Suprapubic skin (tissue), 4 donors: ENCODE measurements around the gene PLA2G2F. TPM values are rescaled to one million over a fixed set of nuclear protein-coding genes. Genes with fewer than 3 reads are reported as not detected.

ENCODE experiments used
- DNase-seq, 2 donors: peaks; one replicate each; pipeline ENCODE4 v3.0.0-alpha.2; 2019; ENCODE audit warnings: low spot score in 2 of 2
- H3K27ac ChIP-seq: fragments of 200-600 bp; sonication (generic); one replicate; pipeline ENCODE4 v1.5.1; 2019
- H3K27me3 ChIP-seq: fragments of 200-600 bp; sonication (generic); one replicate; pipeline ENCODE4 v1.5.1; 2019
- H3K36me3 ChIP-seq: fragments of 200-600 bp; sonication (generic); one replicate; pipeline ENCODE4 v1.5.1; 2019
- H3K4me1 ChIP-seq: fragments of 200-600 bp; sonication (generic); one replicate; pipeline ENCODE4 v1.5.1; 2019
- H3K4me3 ChIP-seq: fragments of 200-600 bp; sonication (generic); one replicate; pipeline ENCODE4 v1.5.1; 2019; ENCODE audit warnings: mild to moderate bottlenecking
- H3K9me3 ChIP-seq: fragments of 200-600 bp; sonication (generic); one replicate; pipeline ENCODE4 v1.5.1; 2019
- EP300 ChIP-seq: sonication (generic); formaldehyde crosslinking; IDR thresholded peaks from one replicate; pipeline ENCODE4 v1.6.1; 2017; ENCODE audit warnings: antibody characterized with exemption
- POLR2A ChIP-seq, 2 donors: fragments of 450-650 bp; IDR thresholded peaks; one replicate each; pipeline ENCODE4 v1.6.1; 2017; ENCODE audit warnings: antibody characterized with exemption in 2 of 2, mild to moderate bottlenecking in 2 of 2, moderate library complexity in 2 of 2
- POLR2AphosphoS5 ChIP-seq, 3 donors: sonication (generic); formaldehyde crosslinking; IDR thresholded peaks; one replicate each; pipeline ENCODE4 v1.6.1; 2017; ENCODE audit warnings: antibody characterized with exemption in 3 of 3
- WGBS: methylation state at CpG from one replicate; pipeline ENCODE4 v1.1.5; 2018; 5-methylcytosine and 5-hydroxymethylcytosine counted together
- total RNA-seq, 4 donors: library from RNA; depleted of rRNA; stranded (reverse); fragments of >200 nt; gene quantifications; one replicate each; pipeline ENCODE4 v1.1.0, GENCODE V29; 2016
- TF ChIP-seq, protein P1 (sequence below), 2 donors: fragments of 200-600 bp in 1 of 2; fragments of 450-650 bp in 1 of 2; sonication (generic) in 1 of 2; IDR thresholded peaks; one replicate each; pipeline ENCODE4 v1.5.1; 2016 to 2019; ENCODE audit warnings: antibody characterized with exemption in 2 of 2, mild to moderate bottlenecking in 1 of 2, moderate library complexity in 1 of 2

PLA2G2F gene
- total RNA-seq, 4 donors from 2014 or later: 11.9 to 33.8 (median 16.7) TPM

DNA sequence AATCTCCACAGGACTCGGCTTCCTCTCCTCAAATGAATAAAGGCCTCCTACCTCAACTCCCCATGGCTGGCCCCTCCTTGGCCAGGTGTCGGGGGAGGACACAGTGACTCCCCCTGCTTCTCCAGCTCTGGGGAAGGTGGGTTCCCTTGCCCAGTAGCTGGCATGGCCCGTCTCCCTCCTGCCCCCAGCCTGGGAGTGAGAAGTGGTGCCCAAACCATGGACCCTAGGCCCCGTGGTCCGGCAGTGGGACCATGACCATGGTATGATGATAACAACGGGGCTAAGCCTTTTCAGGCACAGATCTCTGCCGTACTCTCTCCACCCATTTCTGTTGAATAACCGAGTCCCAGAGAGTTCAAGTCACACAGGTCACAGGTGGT lies 11.2 kb downstream of the PLA2G2F start:
- H3K9me3 ChIP-seq: no peaks in the 10 kb centered on the region
- no peak overlapping the region for H3K4me3 ChIP-seq
- no peaks in the 10 kb centered on the region for H3K36me3 ChIP-seq
- H3K27ac ChIP-seq: no peak overlapping the region
- 92% methylated on average over 7 of the region's 8 CpGs for WGBS
- H3K4me1 ChIP-seq: peaks cover 29% of the 10 kb centered on the region
- DNase-seq: peak in 1 of 2 donors; percentile 44
- no peak for TF ChIP-seq POLR2A (IDR thresholded peaks at IDR 0.05)
- no peak for TF ChIP-seq EP300
- TF ChIP-seq, protein P1, sequence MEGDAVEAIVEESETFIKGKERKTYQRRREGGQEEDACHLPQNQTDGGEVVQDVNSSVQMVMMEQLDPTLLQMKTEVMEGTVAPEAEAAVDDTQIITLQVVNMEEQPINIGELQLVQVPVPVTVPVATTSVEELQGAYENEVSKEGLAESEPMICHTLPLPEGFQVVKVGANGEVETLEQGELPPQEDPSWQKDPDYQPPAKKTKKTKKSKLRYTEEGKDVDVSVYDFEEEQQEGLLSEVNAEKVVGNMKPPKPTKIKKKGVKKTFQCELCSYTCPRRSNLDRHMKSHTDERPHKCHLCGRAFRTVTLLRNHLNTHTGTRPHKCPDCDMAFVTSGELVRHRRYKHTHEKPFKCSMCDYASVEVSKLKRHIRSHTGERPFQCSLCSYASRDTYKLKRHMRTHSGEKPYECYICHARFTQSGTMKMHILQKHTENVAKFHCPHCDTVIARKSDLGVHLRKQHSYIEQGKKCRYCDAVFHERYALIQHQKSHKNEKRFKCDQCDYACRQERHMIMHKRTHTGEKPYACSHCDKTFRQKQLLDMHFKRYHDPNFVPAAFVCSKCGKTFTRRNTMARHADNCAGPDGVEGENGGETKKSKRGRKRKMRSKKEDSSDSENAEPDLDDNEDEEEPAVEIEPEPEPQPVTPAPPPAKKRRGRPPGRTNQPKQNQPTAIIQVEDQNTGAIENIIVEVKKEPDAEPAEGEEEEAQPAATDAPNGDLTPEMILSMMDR (IDR thresholded peaks at IDR 0.05): no peak
- no peak for TF ChIP-seq POLR2AphosphoS5 (IDR thresholded peaks at IDR 0.05)
- no peaks in the 10 kb centered on the region for H3K27me3 ChIP-seq

DNA sequence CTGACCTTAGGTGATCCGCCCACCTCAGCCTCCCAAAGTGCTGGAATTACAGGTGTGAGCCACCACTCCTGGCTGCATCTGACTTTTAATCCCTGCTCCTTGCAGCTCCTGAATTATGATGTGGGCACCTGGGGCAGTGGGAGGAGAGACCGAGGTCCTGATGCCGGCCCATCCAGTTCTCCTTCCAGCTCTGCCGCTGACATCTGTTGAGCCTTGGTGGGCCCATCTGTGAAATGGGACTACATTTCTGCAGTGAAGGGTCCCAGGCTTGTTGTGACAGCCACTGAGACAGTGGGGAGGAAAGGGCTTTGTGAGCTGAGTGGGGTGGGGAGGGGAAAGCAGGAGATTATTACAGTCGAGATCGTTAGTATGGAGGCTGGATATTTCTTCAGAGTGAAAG lies 11.8 kb downstream of the PLA2G2F start:
- no peaks in the 10 kb centered on the region for H3K9me3 ChIP-seq
- peaks cover 29% of the 10 kb centered on the region for H3K4me1 ChIP-seq
- TF ChIP-seq EP300 (no peak), POLR2AphosphoS5 (IDR thresholded peaks at IDR 0.05) (no peak), POLR2A (IDR thresholded peaks at IDR 0.05) (no peak)
- TF ChIP-seq, protein P1 (IDR thresholded peaks at IDR 0.05): no peak
- no peak overlapping the region for H3K27ac ChIP-seq
- peak in 1 of 2 donors; percentile 48 for DNase-seq
- H3K36me3 ChIP-seq: no peaks in the 10 kb centered on the region
- H3K4me3 ChIP-seq: no peak overlapping the region
- H3K27me3 ChIP-seq: no peaks in the 10 kb centered on the region
- 87% methylated on average over 6 of the region's 6 CpGs for WGBS

DNA sequence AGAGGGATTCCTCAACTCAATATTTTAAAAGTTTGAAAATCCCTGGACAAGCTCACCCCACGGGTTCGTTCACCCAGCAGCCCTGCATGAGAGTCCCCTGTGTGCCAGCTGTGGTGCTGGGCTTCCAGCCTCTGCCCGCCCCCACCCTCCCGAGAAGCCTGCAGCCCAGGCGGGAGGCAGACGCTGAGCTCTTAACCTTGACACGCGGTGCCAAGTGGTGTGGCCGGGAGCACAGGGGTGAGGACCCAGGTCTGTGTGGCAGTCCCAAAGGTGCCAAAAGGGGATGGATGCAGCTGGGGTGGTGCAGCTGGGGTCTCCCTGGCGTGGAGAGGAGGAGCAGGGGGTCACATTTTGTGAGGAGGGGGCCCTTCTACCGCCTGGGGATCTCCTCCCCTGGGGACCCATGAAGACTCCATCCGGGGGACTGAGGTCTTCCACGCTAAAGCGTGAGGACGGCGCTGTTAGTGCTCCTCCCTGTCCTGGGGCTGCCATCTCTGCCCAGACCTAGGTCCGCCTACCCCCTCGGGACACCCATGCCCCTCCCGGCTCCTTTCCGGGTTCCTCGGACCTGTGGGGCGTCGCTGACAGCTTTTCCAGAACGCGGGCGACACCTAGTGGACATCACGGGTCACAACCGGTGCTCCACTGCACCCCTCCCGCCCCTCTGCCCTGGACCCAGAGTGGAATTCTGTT lies 12.9 kb downstream of the PLA2G2F start:
- Histone ChIP-seq H3K4me1 (peaks cover 27% of the 10 kb centered on the region), H3K36me3 (no peaks in the 10 kb centered on the region), H3K4me3 (peak overlapping the region; percentile 43), H3K27ac (peak overlapping the region; percentile 76), H3K27me3 (no peaks in the 10 kb centered on the region), H3K9me3 (no peaks in the 10 kb centered on the region)
- TF ChIP-seq POLR2A (IDR thresholded peaks at IDR 0.05): no peak
- TF ChIP-seq, protein P1 (IDR thresholded peaks at IDR 0.05): peak; percentile 83 to 95
- TF ChIP-seq POLR2AphosphoS5 (IDR thresholded peaks at IDR 0.05): peak in 1 of 3 donors; percentile 20
- peak; percentile 94 to 95 for DNase-seq
- 5% methylated on average over 21 of the region's 29 CpGs for WGBS

DNA sequence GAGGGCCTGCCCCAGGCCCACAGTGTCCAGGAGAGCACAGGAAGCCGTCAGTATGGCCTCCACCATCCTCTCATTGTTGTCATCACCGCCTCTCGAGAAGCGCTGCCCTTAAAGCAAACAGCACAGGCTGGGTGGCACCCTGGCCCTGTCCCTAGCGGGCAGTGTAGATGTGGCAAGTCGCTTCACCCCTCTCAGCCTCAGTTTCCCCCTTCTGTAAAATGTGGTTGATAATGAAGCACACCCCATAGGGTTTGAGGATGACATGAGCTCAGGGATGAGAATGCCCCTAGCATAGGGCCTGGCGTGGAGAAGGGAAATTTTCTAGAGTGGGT lies 13.4 kb downstream of the PLA2G2F start:
- peaks cover 25% of the 10 kb centered on the region for H3K4me1 ChIP-seq
- H3K27ac ChIP-seq: peak overlapping the region; percentile 76
- H3K9me3 ChIP-seq: no peaks in the 10 kb centered on the region
- H3K27me3 ChIP-seq: no peaks in the 10 kb centered on the region
- H3K4me3 ChIP-seq: no peak overlapping the region
- DNase-seq: no peak
- TF ChIP-seq POLR2AphosphoS5 (IDR thresholded peaks at IDR 0.05): no peak
- no peak for TF ChIP-seq EP300
- TF ChIP-seq, protein P1 (IDR thresholded peaks at IDR 0.05): no peak
- TF ChIP-seq POLR2A (IDR thresholded peaks at IDR 0.05): no peak
- H3K36me3 ChIP-seq: no peaks in the 10 kb centered on the region
- WGBS: 49% methylated on average over 7 of the region's 7 CpGs

DNA sequence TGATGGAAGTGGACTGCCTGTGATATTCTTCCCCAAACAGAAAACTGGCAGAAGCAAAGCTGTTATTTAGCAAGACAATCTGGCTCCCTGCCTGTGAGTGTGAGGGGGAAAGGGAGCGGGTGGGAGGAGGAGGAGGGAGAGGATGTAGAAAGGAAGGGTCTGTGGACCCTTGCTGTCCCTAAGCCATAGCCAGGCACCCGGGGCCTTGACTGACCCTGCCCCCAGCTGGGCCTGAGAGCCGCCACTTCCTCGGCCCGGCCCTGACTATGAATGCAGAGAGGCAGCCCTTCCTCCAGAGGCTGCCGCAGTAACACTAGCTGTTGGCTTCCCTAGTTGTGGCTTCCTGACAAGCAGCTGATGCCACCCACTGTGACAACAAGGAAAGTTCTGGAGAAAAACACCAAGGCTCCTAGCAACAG lies 13.9 kb downstream of the PLA2G2F start:
- peak overlapping the region; percentile 76 for H3K27ac ChIP-seq
- WGBS: 40% methylated on average over 6 of the region's 6 CpGs

More for the DNA sequence above, 13.9 kb downstream of the PLA2G2F start:
- Histone ChIP-seq H3K4me1 (peaks cover 22% of the 10 kb centered on the region), H3K9me3 (no peaks in the 10 kb centered on the region), H3K36me3 (no peaks in the 10 kb centered on the region), H3K4me3 (no peak overlapping the region), H3K27me3 (no peaks in the 10 kb centered on the region)
- no peak for TF ChIP-seq POLR2A (IDR thresholded peaks at IDR 0.05)
- TF ChIP-seq, protein P1 (IDR thresholded peaks at IDR 0.05): no peak
- no peak for TF ChIP-seq POLR2AphosphoS5 (IDR thresholded peaks at IDR 0.05)
- TF ChIP-seq EP300: no peak
- DNase-seq: peak; percentile 74 to 81
